BJ (cell line): ENCODE measurements around the gene CD93. TPM values are rescaled to one million over a fixed set of nuclear protein-coding genes. Genes with fewer than 3 reads are reported as not detected.

ENCODE experiments used
- CTCF ChIA-PET: fragments of 350-600 bp; formaldehyde crosslinking; extraction: SDS; loops from one replicate; lab custom pipeline; 2021; ENCODE audit warnings: antibody characterized with exemption, inconsistent platforms; lab: Yijun Ruan, JAX
- POLR2A ChIA-PET: fragments of 300-600 bp; sonication (Branson Sonifier 250); formaldehyde crosslinking; extraction: SDS; loops from one replicate; lab custom pipeline; 2021; ENCODE audit warnings: antibody characterized with exemption; lab: Charles Lee
- DNase-seq: peaks from one replicate; pipeline ENCODE4 v3.0.0-alpha.2; 2011; ENCODE audit warnings: low read depth
- H3K27me3 ChIP-seq: 2 replicates; pipeline ENCODE4 v1.6.0; 2011; ENCODE audit warnings: low read length; ENCODE audit not compliant: control insufficient read depth, insufficient read depth
- H3K36me3 ChIP-seq: 2 replicates; pipeline ENCODE4 v1.5.1; 2011; ENCODE audit warnings: low read length; ENCODE audit not compliant: control insufficient read depth, insufficient read depth
- H3K4me3 ChIP-seq: 2 replicates; pipeline ENCODE4 v1.5.1; 2011; ENCODE audit warnings: low read depth, mild to moderate bottlenecking, control low read depth, low read length
- CTCF ChIP-seq: IDR thresholded peaks from 2 replicates; pipeline ENCODE4 v1.5.1; 2011; ENCODE audit warnings: low read depth, mild to moderate bottlenecking, control low read depth, inconsistent platforms, low read length, moderate library complexity; ENCODE audit not compliant: insufficient read depth
- polyA plus RNA-seq: library from polyadenylated mRNA; depleted of rRNA; stranded (reverse); fragments of >200 nt; gene quantifications from 2 replicates; pipeline ENCODE4 v1.2.3, GENCODE V29; 2011

Gene CD93
- polyA plus RNA-seq, 1 experiment = not detected

GRCh38 chr20:23077277-23077676 is 8.8 kb downstream of the CD93 start:
- DNase-seq = no peak
- no peak overlapping the region for H3K4me3 ChIP-seq
- CTCF ChIA-PET = no interaction called here
- no peak for TF ChIP-seq CTCF
- H3K36me3 ChIP-seq = no peaks in the 10 kb centered on the region
- H3K27me3 ChIP-seq = no peaks in the 10 kb centered on the region; the same call in 1 of the 2 replicates
- POLR2A ChIA-PET = no interaction called here

- no peak for DNase-seq
- TF ChIP-seq CTCF = no peak
- Histone ChIP-seq H3K36me3 (no peaks in the 10 kb centered on the region), H3K27me3 (no peaks in the 10 kb centered on the region), H3K4me3 (no peak overlapping the region)
- ChIA-PET POLR2A (no interaction called here), CTCF (interaction anchor here (1.2 kb wide), 1 partner anchor 12 kb away, joined by 3 read pairs; no protein-coding TSS in a partner anchor)
These were observed 12.1 kb downstream of the CD93 start for GRCh38 chr20:23074052-23074451.

- CTCF ChIA-PET = no interaction called here
- H3K36me3 ChIP-seq = no peaks in the 10 kb centered on the region
- POLR2A ChIA-PET = no interaction called here
- no peak overlapping the region for H3K4me3 ChIP-seq
- TF ChIP-seq CTCF = no peak
- no peaks in the 10 kb centered on the region for H3K27me3 ChIP-seq
- no peak for DNase-seq
These were observed 13.1 kb downstream of the CD93 start for GRCh38 chr20:23072892-23073586.

- TF ChIP-seq CTCF = no peak
- POLR2A ChIA-PET = no interaction called here
- CTCF ChIA-PET = interaction anchor here (1.2 kb wide), 1 partner anchor 269 kb away, joined by 3 read pairs; no protein-coding TSS in a partner anchor
- no peak for DNase-seq
- no peaks in the 10 kb centered on the region for H3K36me3 ChIP-seq
- no peaks in the 10 kb centered on the region for H3K27me3 ChIP-seq
- no peak overlapping the region for H3K4me3 ChIP-seq
These were observed 14.1 kb downstream of the CD93 start for GRCh38 chr20:23071996-23072395.

GRCh38 chr20:23071398-23071797 is 14.7 kb downstream of the CD93 start:
- Histone ChIP-seq H3K36me3 (no peaks in the 10 kb centered on the region), H3K27me3 (no peaks in the 10 kb centered on the region; the same call in 1 of the 2 replicates), H3K4me3 (no peak overlapping the region)
- no peak for TF ChIP-seq CTCF
- ChIA-PET CTCF (interaction anchor here (1.2 kb wide), 1 partner anchor 270 kb away, joined by 3 read pairs; no protein-coding TSS in a partner anchor), POLR2A (no interaction called here)
- no peak for DNase-seq
